ENCODE data around the gene MAST4.

Gene MAST4

DNA sequence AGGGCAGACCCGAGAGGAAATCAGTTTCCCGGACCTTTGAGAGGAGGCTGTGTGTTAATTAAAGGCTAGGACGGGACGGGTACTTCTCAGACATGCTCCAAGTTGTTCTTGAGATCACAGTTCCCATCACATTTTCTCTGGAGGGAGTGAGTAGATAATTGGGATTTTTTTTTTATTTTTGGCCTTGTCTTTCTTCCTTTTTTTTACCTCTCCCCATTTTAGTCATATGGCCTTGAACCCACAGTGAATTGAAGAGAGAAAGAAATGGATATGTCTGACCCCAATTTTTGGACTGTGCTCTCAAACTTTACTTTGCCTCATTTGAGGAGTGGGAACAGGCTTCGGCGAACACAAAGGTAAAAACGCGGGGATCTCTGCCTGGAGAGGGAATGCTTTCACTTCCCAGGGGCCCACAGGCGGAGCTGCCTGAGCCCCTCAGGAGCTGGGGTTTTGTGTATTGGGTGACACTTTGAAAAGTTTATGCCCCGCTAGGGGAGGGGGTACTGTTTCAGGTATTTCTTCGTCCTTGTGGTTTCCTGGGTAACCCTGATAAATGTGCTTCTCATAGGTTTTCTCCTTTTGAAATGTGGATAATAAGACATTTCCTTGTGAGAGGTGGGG is 408.6 kb downstream of the MAST4 start:
- TF ChIP-seq CTCF (conservative IDR thresholded peaks at IDR 0.05; ENCODE audit: low read depth, low read length): no peak
- H3K4me3 ChIP-seq (ENCODE audit: low read depth, low read length): peak overlapping the region; percentile 63
- DNase-seq (ENCODE audit: low read depth): no peak

GRCh38 chr5:67005737-67006499 is 409.7 kb downstream of the MAST4 start:
- H3K4me3 ChIP-seq (ENCODE audit: low read depth, low read length): peak overlapping the region; percentile 63
- no peak for DNase-seq (ENCODE audit: low read depth)
- no peak for TF ChIP-seq CTCF (conservative IDR thresholded peaks at IDR 0.05; ENCODE audit: low read depth, low read length)

GRCh38 chr5:67006500-67006848 is 410.3 kb downstream of the MAST4 start:
- H3K4me3 ChIP-seq (ENCODE audit: low read depth, low read length): no peak overlapping the region
- no peak for TF ChIP-seq CTCF (conservative IDR thresholded peaks at IDR 0.05; ENCODE audit: low read depth, low read length)
- DNase-seq (ENCODE audit: low read depth): no peak

- no peak for TF ChIP-seq CTCF (conservative IDR thresholded peaks at IDR 0.05; ENCODE audit: low read depth, low read length)
- H3K4me3 ChIP-seq (ENCODE audit: low read depth, low read length): no peak overlapping the region
- no peak for DNase-seq (ENCODE audit: low read depth)
These were observed 412.8 kb downstream of the MAST4 start for GRCh38 chr5:67009028-67009427.

- no peak overlapping the region for H3K4me3 ChIP-seq (ENCODE audit: low read depth, low read length)
- TF ChIP-seq CTCF (conservative IDR thresholded peaks at IDR 0.05; ENCODE audit: low read depth, low read length): no peak
- no peak for DNase-seq (ENCODE audit: low read depth)
These were observed 414.7 kb downstream of the MAST4 start for GRCh38 chr5:67010684-67011409.

GRCh38 chr5:67011422-67011821 is 415.2 kb downstream of the MAST4 start:
- no peak overlapping the region for H3K4me3 ChIP-seq (ENCODE audit: low read depth, low read length)
- no peak for DNase-seq (ENCODE audit: low read depth)
- TF ChIP-seq CTCF (conservative IDR thresholded peaks at IDR 0.05; ENCODE audit: low read depth, low read length): no peak

All from choroid plexus epithelial cell (primary cell).